Measurements from ENCODE around the gene PRICKLE3. TPM values are rescaled to one million over a fixed set of nuclear protein-coding genes. Genes with fewer than 3 reads are reported as not detected.

PRICKLE3 gene
- total RNA-seq (4.6 and 7.4 TPM in 2 replicates), polyA plus RNA-seq (2.7 and 3.5 TPM in 2 replicates), polyA minus RNA-seq (ENCODE audit: low replicate concordance) (7.0 and 8.0 TPM in 2 replicates)
- 4.5 and 5.4 TPM in 2 replicates for polyA plus RNA-seq (2012)

- H3K4me1 ChIP-seq (ENCODE audit: control insufficient read depth, extremely low read depth, insufficient read depth, low read length) = peaks cover 2% of the 10 kb centered on the region
- H2AFZ ChIP-seq (ENCODE audit: low read length) = no peak within 1 kb of the TSS
- H4K20me1 ChIP-seq (ENCODE audit: control insufficient read depth, extremely low read depth, insufficient read depth, low read length) = no peaks in the 10 kb centered on the region
- H3K4me2 ChIP-seq (ENCODE audit: extremely low read depth, insufficient read depth, low read length) = peak within 1 kb of the TSS; percentile 68
- H3K36me3 ChIP-seq (ENCODE audit: control insufficient read depth, insufficient read depth, low read length) = no peaks in the 10 kb centered on the region
- peak within 1 kb of the TSS; percentile 58 for H3K9ac ChIP-seq (ENCODE audit: insufficient read depth, low read length)
- no peaks in the 10 kb centered on the region for H3K27me3 ChIP-seq (ENCODE audit: control insufficient read depth, insufficient read depth, low read length)
- no peaks in the 10 kb centered on the region for H3K79me2 ChIP-seq (ENCODE audit: control insufficient read depth, insufficient read depth, low read length)
- no peak for TF ChIP-seq EZH2 (IDR thresholded peaks at IDR 0.05; ENCODE audit: low read length, missing control alignments)
- peak; percentile 16 to 26 for TF ChIP-seq CTCF (conservative IDR thresholded peaks at IDR 0.05 in 1 of 2, IDR thresholded peaks at IDR 0.05 in 1 of 2; ENCODE audit: low read depth in 1 of 2, low read length in 2 of 2)
- peak within 1 kb of the TSS; percentile 36 to 69 (median 57) for H3K4me3 ChIP-seq (replicated peaks in 1 of 4; ENCODE audit: control extremely low read depth in 1 of 4, insufficient read depth in 1 of 4, low read depth in 3 of 4, low read length in 4 of 4)
- no peak within 1 kb of the TSS for H3K27ac ChIP-seq (ENCODE audit: insufficient read depth, low read length)
- no peaks in the 10 kb centered on the region for H3K9me3 ChIP-seq (ENCODE audit: control insufficient read depth, insufficient read depth, low read depth, low read length)
- peak; percentile 38 to 57 for DNase-seq (ENCODE audit: low read depth in 2 of 2)
These were observed at the start of gene PRICKLE3 for GRCh38 chrX:49186125-49187027. Gene PRICKLE3, minus strand, starts transcription at chrX:49186373. Its CDS starts 76 bp downstream, at chrX:49186297.

- H3K9me3 ChIP-seq (ENCODE audit: control insufficient read depth, insufficient read depth, low read depth, low read length) = no peaks in the 10 kb centered on the region
- no peak for DNase-seq (ENCODE audit: low read depth in 2 of 2)
- H3K9ac ChIP-seq (ENCODE audit: insufficient read depth, low read length) = no peak overlapping the region
- no peaks in the 10 kb centered on the region for H3K79me2 ChIP-seq (ENCODE audit: control insufficient read depth, insufficient read depth, low read length)
- H3K27me3 ChIP-seq (ENCODE audit: control insufficient read depth, insufficient read depth, low read length) = no peaks in the 10 kb centered on the region
- H3K4me3 ChIP-seq (replicated peaks in 1 of 4; ENCODE audit: control extremely low read depth in 1 of 4, insufficient read depth in 1 of 4, low read depth in 3 of 4, low read length in 4 of 4) = no peak overlapping the region
- H2AFZ ChIP-seq (ENCODE audit: low read length) = no peak overlapping the region
- no peaks in the 10 kb centered on the region for H4K20me1 ChIP-seq (ENCODE audit: control insufficient read depth, extremely low read depth, insufficient read depth, low read length)
- H3K4me2 ChIP-seq (ENCODE audit: extremely low read depth, insufficient read depth, low read length) = peak overlapping the region; percentile 44
- H3K36me3 ChIP-seq (ENCODE audit: control insufficient read depth, insufficient read depth, low read length) = no peaks in the 10 kb centered on the region
- H3K27ac ChIP-seq (ENCODE audit: insufficient read depth, low read length) = no peak overlapping the region
- H3K4me1 ChIP-seq (ENCODE audit: control insufficient read depth, extremely low read depth, insufficient read depth, low read length) = no peaks in the 10 kb centered on the region
- no peak for TF ChIP-seq CTCF (conservative IDR thresholded peaks at IDR 0.05 in 1 of 2, IDR thresholded peaks at IDR 0.05 in 1 of 2; ENCODE audit: low read depth in 1 of 2, low read length in 2 of 2)
- no peak for TF ChIP-seq EZH2 (IDR thresholded peaks at IDR 0.05; ENCODE audit: low read length, missing control alignments)
These were observed 47.8 kb upstream of the PRICKLE3 start for GRCh38 chrX:49233887-49234555.

- Histone ChIP-seq H3K4me1 (ENCODE audit: control insufficient read depth, extremely low read depth, insufficient read depth, low read length) (no peaks in the 10 kb centered on the region), H3K79me2 (ENCODE audit: control insufficient read depth, insufficient read depth, low read length) (no peaks in the 10 kb centered on the region), H3K9me3 (ENCODE audit: control insufficient read depth, insufficient read depth, low read depth, low read length) (no peaks in the 10 kb centered on the region), H3K36me3 (ENCODE audit: control insufficient read depth, insufficient read depth, low read length) (no peaks in the 10 kb centered on the region), H3K27me3 (ENCODE audit: control insufficient read depth, insufficient read depth, low read length) (no peaks in the 10 kb centered on the region), H3K4me3 (replicated peaks in 1 of 4; ENCODE audit: control extremely low read depth in 1 of 4, insufficient read depth in 1 of 4, low read depth in 3 of 4, low read length in 4 of 4) (no peak within 1 kb of the TSS), H2AFZ (ENCODE audit: low read length) (no peak within 1 kb of the TSS), H3K4me2 (ENCODE audit: extremely low read depth, insufficient read depth, low read length) (peak within 1 kb of the TSS; percentile 44), H3K27ac (ENCODE audit: insufficient read depth, low read length) (no peak within 1 kb of the TSS), H3K9ac (ENCODE audit: insufficient read depth, low read length) (no peak within 1 kb of the TSS), H4K20me1 (ENCODE audit: control insufficient read depth, extremely low read depth, insufficient read depth, low read length) (no peaks in the 10 kb centered on the region)
- no peak for TF ChIP-seq CTCF (conservative IDR thresholded peaks at IDR 0.05 in 1 of 2, IDR thresholded peaks at IDR 0.05 in 1 of 2; ENCODE audit: low read depth in 1 of 2, low read length in 2 of 2)
- no peak for TF ChIP-seq EZH2 (IDR thresholded peaks at IDR 0.05; ENCODE audit: low read length, missing control alignments)
- DNase-seq (ENCODE audit: low read depth in 2 of 2) = no peak
These were observed 47.0 kb upstream of the PRICKLE3 start, which contains the start of gene CACNA1F for GRCh38 chrX:49233176-49233575. Gene CACNA1F, minus strand, starts transcription at chrX:49233340. Its CDS starts 31 bp downstream, at chrX:49233309.

All from fibroblast of lung (primary cell).